ENCODE data around the gene UBFD1.
"Not testable (repeated sequence)": the region's sequence is repeated elsewhere in the genome, so short reads cannot be mapped to it uniquely, and the experiment has no call there.

The UBFD1 gene

GRCh38 chr16:23597003-23597756, 39.7 kb downstream of the UBFD1 start:
- no peak for FAIRE-seq
- DNase-seq (ENCODE audit: low spot score), result no peak

GRCh38 chr16:23607726-23608125, 50.2 kb downstream of the UBFD1 start:
- no peak for DNase-seq (ENCODE audit: low spot score)
- FAIRE-seq, result no peak

DNA sequence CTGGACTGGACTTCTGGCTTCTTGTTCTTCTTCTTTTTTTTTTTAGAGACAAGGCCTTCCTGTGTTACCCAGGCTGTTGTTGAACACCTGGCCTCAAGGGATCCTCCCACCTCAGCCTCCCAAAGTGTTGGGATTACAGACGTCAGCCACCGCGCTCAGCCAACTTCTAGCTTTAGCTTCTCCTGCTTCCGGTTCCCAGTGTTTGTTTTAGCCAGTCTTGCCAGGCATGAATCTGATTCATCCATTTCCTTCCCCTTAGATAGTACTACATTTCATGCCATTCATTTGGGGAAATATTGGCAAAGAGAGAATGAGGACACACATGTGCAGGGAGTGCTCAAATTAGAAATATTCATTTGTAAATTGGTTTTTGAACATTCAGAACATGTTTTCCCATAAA, 50.7 kb downstream of the UBFD1 start:
- no peak for DNase-seq (ENCODE audit: low spot score)
- FAIRE-seq, result no peak

- FAIRE-seq (no peak), DNase-seq (ENCODE audit: low spot score) (no peak)
Observed at GRCh38 chr16:23609929-23610328, 52.4 kb downstream of the UBFD1 start.

GRCh38 chr16:23610905-23611304, 53.4 kb downstream of the UBFD1 start:
- not testable (repeated sequence) for DNase-seq (ENCODE audit: low spot score); FAIRE-seq

DNA sequence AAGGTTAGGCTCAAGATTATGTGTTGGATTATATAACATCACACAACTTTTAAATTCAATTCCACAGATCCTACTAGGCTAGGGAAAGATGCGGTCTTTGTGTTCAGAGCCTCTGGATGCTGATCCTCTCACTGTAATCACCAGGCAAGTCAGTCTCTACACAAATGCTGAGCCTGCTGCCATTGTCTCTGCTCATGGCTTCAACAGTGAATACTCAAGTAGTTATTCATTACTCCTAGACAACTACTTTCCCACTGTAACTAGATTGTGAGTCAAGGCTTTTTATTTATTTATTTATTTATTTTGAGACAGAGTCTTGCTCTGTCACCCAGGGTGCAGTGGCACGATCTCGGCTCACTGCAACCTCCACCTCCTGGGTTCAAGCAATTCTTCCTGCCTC, 54.4 kb downstream of the UBFD1 start:
- DNase-seq (ENCODE audit: low spot score) (no peak), FAIRE-seq (no peak)

DNA sequence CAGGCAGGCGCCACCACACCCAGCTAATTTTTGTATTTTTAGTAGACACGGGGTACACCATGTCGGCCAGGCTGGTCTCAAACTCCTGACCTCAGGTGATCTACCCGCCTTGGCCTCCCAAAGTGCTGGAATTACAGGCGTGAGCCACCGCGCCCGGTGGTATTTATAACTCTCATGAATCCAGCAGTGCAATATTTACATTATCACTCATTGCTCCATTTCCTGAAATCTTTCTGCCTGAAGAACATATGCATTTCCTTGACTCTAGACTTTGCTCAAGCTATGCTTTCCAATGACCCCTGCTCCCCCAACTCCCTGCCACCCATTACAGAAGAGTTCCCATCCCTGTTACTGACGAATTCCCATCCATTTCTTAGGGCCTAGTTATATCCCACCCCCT, 58.3 kb downstream of the UBFD1 start:
- no peak for DNase-seq (ENCODE audit: low spot score)
- FAIRE-seq, result no peak

Measured in urothelium cell line (cell line).